Epithelial cell of esophagus (primary cell): Measurements from ENCODE around the gene IPO7.
"Not testable (repeated sequence)": the region's sequence is repeated elsewhere in the genome, so short reads cannot be mapped to it uniquely, and the experiment has no call there.

ENCODE experiments used
- DNase-seq: peaks from one replicate; pipeline ENCODE4 v3.0.0; 2010; ENCODE audit warnings: low read depth
- H3K4me3 ChIP-seq: 2 replicates; pipeline ENCODE4 v1.5.1; 2011; ENCODE audit warnings: mild to moderate bottlenecking, low read length, control low read depth
- TF ChIP-seq, protein P1 (sequence below): IDR thresholded peaks from 2 replicates; pipeline ENCODE4 v1.5.1; 2011; ENCODE audit warnings: low read depth, mild to moderate bottlenecking, low read length, control low read depth, inconsistent platforms; ENCODE audit not compliant: insufficient read depth; ENCODE audit errors: missing control alignments

IPO7 gene

DNA sequence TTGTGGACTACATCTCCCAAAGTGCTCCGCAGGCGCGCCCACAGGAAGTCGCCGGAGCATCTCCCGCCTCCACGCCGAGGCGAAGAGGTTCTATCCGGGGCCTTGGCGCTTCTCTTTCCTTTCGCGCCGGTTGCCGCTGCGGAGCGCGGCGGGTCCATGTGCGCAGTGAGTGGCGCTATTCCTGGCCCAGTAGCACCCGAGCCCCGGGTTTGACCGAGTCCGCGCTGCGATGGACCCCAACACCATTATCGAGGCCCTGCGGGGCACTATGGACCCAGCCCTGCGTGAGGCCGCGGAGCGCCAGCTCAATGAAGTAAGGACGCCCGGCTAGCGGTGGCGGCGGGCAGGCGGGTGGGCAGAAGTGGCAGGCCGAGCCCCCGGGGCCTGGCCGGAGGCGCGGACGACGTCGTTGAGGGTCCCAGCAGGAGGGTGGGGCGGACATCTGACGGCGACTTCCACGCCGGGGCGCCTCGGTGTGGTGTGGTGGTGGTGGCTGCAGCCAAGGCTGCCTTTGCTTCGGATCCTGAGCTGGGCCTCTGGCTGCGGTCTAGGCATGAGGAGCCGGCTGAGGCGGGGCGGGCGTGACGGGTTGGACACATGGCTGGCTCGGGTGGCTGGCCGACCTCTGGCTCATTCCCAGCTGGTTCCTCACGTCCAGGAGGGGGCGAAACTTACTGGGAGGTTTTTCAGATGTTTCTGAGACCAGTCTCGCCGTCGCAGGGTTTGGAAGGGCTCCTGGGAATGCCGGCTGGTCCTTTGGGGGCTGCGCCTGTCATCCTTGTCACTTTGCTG lies at the start of gene IPO7:
IPO7 (plus strand) TSS at position 118 of the 792 bp plus-strand sequence; CDS start at position 230, 112 bp downstream.
- TF ChIP-seq, protein P1, sequence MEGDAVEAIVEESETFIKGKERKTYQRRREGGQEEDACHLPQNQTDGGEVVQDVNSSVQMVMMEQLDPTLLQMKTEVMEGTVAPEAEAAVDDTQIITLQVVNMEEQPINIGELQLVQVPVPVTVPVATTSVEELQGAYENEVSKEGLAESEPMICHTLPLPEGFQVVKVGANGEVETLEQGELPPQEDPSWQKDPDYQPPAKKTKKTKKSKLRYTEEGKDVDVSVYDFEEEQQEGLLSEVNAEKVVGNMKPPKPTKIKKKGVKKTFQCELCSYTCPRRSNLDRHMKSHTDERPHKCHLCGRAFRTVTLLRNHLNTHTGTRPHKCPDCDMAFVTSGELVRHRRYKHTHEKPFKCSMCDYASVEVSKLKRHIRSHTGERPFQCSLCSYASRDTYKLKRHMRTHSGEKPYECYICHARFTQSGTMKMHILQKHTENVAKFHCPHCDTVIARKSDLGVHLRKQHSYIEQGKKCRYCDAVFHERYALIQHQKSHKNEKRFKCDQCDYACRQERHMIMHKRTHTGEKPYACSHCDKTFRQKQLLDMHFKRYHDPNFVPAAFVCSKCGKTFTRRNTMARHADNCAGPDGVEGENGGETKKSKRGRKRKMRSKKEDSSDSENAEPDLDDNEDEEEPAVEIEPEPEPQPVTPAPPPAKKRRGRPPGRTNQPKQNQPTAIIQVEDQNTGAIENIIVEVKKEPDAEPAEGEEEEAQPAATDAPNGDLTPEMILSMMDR = peak; percentile 27
- DNase-seq = peak; percentile 93
- H3K4me3 ChIP-seq = peak within 1 kb of the TSS; percentile 94

DNA sequence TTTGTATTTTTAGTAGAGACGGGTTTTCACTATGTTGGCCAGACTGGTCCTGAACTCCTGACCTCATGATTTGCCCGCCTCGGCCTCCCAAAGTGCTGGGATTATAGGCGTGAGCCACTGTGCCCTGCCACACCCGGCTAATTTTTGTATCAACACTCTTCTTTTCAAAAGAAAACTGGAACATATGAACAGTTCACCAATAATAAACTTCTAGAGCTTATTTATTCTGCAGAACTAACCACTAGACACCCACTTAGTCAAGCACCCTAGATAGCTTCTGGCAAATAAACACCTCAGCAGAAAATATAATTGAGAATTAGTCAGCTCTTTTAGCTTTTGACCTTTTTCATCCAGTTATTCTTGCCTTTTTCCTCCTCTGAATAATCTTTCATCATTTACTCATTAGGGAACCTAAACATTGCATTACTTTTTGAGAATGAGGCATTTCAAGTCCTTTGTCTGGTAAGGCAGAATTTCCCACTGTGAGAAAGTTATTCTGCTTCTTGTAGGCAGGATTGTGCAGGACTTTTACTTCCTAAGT lies 42.7 kb upstream of the IPO7 start:
- peak; percentile 57 for DNase-seq
- TF ChIP-seq, protein P1 = no peak

DNA sequence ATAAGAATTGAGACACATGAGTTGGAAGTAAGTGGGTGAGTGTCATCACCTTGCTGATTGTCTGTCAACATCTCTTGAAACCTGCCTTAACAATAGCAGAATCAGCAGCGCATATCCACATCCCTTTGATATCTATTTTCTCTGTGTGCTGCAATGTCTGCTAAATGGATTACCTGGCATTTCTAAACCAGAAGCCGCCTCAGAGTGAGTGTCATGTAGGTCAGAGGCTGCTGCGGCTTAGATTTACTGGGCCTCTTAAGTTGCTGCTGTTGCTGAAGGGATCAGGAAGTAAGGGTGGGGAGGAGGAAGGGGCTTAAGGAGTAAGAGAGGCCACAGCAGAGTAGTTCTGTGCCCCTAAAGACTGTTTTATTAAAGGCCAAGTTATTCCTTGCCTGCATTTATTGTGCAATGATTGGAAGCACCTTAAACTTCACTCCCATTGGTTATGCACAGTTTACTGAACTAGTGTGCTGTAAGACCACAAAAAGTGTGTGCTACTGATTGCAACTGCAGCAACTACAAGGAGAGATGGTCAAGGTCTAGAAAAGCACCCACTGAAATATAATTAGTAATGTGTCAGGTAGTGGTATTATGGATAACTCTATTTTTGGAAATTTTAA lies 40.3 kb upstream of the IPO7 start:
- DNase-seq = no peak
- TF ChIP-seq, protein P1 = no peak
- H3K4me3 ChIP-seq = no peak overlapping the region

More for the DNA sequence above, 42.7 kb upstream of the IPO7 start:
- no peak overlapping the region for H3K4me3 ChIP-seq

DNA sequence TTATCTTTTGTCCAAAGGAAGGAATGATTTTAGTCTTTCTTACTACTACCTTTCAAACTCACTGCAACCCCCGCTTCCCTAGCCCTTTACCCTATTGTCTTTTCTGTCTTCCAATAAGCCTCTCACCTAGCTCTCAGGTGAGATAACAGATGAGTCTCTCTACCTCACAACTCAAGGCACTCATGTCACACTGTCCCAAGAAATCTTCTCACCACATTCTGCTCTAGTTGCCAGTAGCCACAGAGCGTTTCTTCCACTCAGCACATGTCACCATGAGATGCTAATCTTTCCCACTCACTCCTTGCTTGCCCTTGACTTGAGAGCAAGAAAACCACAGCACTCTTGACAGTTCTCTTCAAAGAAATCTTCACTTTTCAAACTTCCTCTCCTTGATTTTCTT lies 37.4 kb upstream of the IPO7 start:
- DNase-seq = no peak
- H3K4me3 ChIP-seq = no peak overlapping the region

DNA sequence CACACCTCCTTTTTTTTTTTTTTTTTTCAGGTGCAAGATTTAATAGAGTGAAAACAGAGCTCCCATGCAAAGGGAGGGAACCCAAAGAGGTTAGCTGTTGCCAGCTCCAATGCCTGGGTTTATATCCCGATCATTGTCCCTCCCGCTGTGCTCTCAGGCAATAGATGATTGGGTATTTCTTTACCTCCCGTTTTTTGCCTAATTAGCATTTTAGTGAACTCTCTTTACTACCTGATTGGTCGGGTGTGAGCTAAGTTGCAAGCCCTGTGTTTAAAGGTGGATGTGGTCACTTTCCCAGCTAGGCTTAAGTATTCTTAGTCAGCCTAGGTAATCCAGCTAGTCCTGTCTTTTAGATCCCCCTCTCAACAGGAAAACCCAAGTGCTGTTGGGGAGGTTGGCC lies 36.7 kb upstream of the IPO7 start:
- H3K4me3 ChIP-seq, DNase-seq: not testable (repeated sequence)

More for the DNA sequence above, 37.4 kb upstream of the IPO7 start:
- TF ChIP-seq, protein P1 = no peak

DNA sequence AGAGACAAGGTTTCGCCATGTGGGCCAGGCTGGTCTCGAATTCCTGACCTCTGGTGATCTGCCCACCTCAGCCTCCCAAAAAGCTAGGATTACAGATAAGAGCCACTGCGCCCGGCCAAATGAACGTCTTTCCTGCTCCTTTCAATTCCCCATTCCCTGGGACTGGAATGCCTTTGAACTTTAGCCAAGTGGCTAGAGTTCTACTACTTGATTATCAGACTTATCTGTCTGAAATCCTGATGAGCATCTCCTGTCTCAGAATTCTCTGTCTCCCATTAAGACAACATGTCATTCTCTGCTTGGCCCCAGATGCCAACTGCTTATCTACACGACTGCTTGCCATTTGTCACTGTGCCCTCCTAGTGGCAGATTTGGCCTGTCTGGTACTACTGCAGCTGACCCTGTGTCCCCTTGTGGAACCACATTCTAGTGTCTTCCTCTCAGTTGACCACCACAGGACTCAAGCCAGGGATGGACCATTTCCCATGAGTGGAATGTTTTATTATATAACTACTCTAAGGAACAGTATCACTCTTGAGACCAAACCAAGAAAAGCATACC lies 33.1 kb upstream of the IPO7 start:
- TF ChIP-seq, protein P1 = no peak
- no peak for DNase-seq
- H3K4me3 ChIP-seq = no peak overlapping the region

DNA sequence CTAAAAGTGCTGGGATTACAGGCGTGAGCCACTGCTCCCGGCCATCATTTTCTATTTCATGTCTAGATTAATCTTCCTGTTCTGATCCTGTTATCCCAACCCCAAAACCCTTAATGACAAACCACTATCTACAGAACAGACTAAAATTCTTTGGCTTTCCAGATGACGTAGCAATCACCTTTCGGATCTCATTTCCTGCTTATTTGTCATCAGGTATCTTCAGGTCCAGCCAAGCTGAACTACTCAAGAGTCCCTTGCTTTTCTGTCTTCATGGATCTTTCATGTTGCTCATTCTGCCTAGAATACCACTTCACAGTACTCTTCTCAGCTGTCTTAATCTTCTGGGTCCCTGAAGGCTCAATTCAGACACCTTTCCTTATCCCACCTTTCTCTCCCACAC lies 27.4 kb upstream of the IPO7 start:
- TF ChIP-seq, protein P1 = no peak
- peak; percentile 38 for DNase-seq
- no peak overlapping the region for H3K4me3 ChIP-seq

DNA sequence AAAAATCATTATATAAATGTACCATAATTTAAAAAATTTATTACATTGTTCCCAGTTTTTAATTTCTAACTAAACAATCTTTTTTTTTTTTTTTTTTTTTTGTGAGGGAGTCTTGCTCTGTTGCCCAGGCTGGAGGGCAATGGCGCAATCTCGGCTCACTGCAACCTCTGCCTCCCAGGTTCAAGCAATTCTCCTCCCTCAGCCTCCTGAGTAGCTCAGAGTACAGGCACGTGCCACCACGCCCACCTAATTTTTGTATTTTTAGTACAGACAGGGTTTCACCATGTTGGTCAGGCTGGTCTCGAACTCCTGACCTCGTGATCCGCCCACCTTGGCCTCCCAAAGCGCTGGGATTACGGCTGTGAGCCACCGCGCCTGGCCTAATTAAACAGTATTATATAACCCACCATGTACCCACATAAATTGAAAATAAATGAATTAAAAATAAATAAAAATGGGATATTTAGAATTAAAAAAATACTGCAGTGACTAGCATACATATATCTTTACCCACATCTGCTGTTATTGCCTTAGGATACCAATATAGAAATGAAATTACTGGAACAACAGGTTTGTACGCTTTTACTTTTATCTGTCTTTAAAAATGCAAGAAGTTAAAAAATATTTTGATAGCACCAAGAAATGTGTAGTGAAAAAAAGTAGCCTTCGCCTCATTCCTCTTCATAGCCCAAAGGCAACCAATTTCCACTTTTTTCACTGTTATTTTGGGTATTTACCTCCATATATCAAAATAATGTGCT lies 23.4 kb upstream of the IPO7 start:
- H3K4me3 ChIP-seq = not testable (repeated sequence)
- DNase-seq = peak; percentile 39
